Anterior cingulate cortex (tissue), 58 donors: ENCODE results near the gene WDR11.
"Not testable (repeated sequence)": the region's sequence is repeated elsewhere in the genome, so short reads cannot be mapped to it uniquely, and the experiment has no call there.

ENCODE experiments used
- DNase-seq, 58 donors: peaks; one replicate each; lab custom pipeline; 2025; lab: John Stamatoyannopoulos, UW

Gene WDR11

GRCh38 chr10:120841522-120842189 lies 9.5 kb upstream of the WDR11 start:
- no peak for DNase-seq

GRCh38 chr10:120854388-120854787 lies 3.2 kb downstream of the WDR11 start:
- DNase-seq = no peak

- DNase-seq = no peak
These were observed 10.2 kb downstream of the WDR11 start for GRCh38 chr10:120861178-120861855.

- no peak for DNase-seq
These were observed 22.6 kb downstream of the WDR11 start for GRCh38 chr10:120873741-120874140.

GRCh38 chr10:120883071-120883470 lies 31.9 kb downstream of the WDR11 start:
- DNase-seq = no peak

GRCh38 chr10:120887482-120887881 lies 36.3 kb downstream of the WDR11 start:
- DNase-seq = no peak

GRCh38 chr10:120891365-120891764 lies 40.2 kb downstream of the WDR11 start:
- DNase-seq = no peak

- no peak for DNase-seq
These were observed 43.4 kb downstream of the WDR11 start for GRCh38 chr10:120894556-120894955.

GRCh38 chr10:120897343-120897742 lies 46.2 kb downstream of the WDR11 start:
- DNase-seq = no peak

GRCh38 chr10:120905268-120905667 lies 54.1 kb downstream of the WDR11 start:
- DNase-seq = no peak

- no peak for DNase-seq
These were observed 66.5 kb downstream of the WDR11 start for GRCh38 chr10:120917521-120918250.

- DNase-seq = not testable (repeated sequence)
These were observed 72.7 kb downstream of the WDR11 start for GRCh38 chr10:120923886-120924285.

GRCh38 chr10:120926611-120927010 lies 75.4 kb downstream of the WDR11 start:
- no peak for DNase-seq

GRCh38 chr10:120927352-120927751 lies 76.2 kb downstream of the WDR11 start:
- DNase-seq = no peak

- no peak for DNase-seq
These were observed 78.0 kb downstream of the WDR11 start for GRCh38 chr10:120929166-120929565.

GRCh38 chr10:120931423-120931822 lies 80.3 kb downstream of the WDR11 start:
- no peak for DNase-seq

- no peak for DNase-seq
These were observed 80.8 kb downstream of the WDR11 start for GRCh38 chr10:120931999-120932398.

GRCh38 chr10:120938822-120939221 lies 87.7 kb downstream of the WDR11 start:
- DNase-seq = no peak

GRCh38 chr10:120940299-120940900 lies 89.2 kb downstream of the WDR11 start:
- no peak for DNase-seq

GRCh38 chr10:120941501-120941900 lies 90.3 kb downstream of the WDR11 start:
- DNase-seq = no peak

GRCh38 chr10:120942806-120943413 lies 91.7 kb downstream of the WDR11 start:
- peak in 56 of 58 donors; percentile 26 to 89 (median 74) for DNase-seq
